GM10266 (cell line): ENCODE results near the gene SERPINA10.

Source experiments
- DNase-seq: peaks from one replicate; pipeline ENCODE4 v3.0.0; 2012; ENCODE audit errors: extremely low spot score
- CTCF ChIP-seq: IDR thresholded peaks from 2 replicates; pipeline ENCODE4 v1.5.1; 2012; ENCODE audit warnings: mild to moderate bottlenecking, low read depth; ENCODE audit not compliant: control insufficient read depth, insufficient read depth; ENCODE audit errors: missing control alignments

The SERPINA10 gene

GRCh38 chr14:94292526-94292871 lies 569 bp downstream of the SERPINA10 start:
- DNase-seq, result no peak
- TF ChIP-seq CTCF, result no peak

- no peak for TF ChIP-seq CTCF
These were observed 1.1 kb downstream of the SERPINA10 start for GRCh38 chr14:94291906-94292525.

GRCh38 chr14:94291159-94291905 lies 1.7 kb downstream of the SERPINA10 start:
- TF ChIP-seq CTCF, result no peak
- DNase-seq, result no peak

More at GRCh38 chr14:94291906-94292525, 1.1 kb downstream of the SERPINA10 start:
- DNase-seq, result no peak

- DNase-seq, result no peak
- TF ChIP-seq CTCF, result no peak
These were observed 2.9 kb downstream of the SERPINA10 start for GRCh38 chr14:94290197-94290596.

GRCh38 chr14:94288610-94289465 lies 4.2 kb downstream of the SERPINA10 start:
- DNase-seq, result no peak
- no peak for TF ChIP-seq CTCF

- DNase-seq, result no peak
- no peak for TF ChIP-seq CTCF
These were observed 7.9 kb downstream of the SERPINA10 start for GRCh38 chr14:94285158-94285557.
